HG02870 (cell line): ENCODE measurements around the gene PLCL1.

Experiments used
- ATAC-seq: cut with Tn5 transposase; IDR thresholded peaks from one replicate; pipeline ENCODE4 v1.9.1; 2021; ENCODE audit warnings: mild to moderate bottlenecking, moderate library complexity; ENCODE audit not compliant: unreplicated experiment

The PLCL1 gene

GRCh38 chr2:197852108-197852507, 47.7 kb downstream of the PLCL1 start:
- no peak for ATAC-seq

- no peak for ATAC-seq
These were observed 49.2 kb downstream of the PLCL1 start for GRCh38 chr2:197853549-197853948.

- ATAC-seq = no peak
These were observed 53.2 kb downstream of the PLCL1 start for GRCh38 chr2:197857476-197858107.

- no peak for ATAC-seq
These were observed 54.3 kb downstream of the PLCL1 start for GRCh38 chr2:197858607-197859140.

- ATAC-seq = no peak
These were observed 58.0 kb downstream of the PLCL1 start for GRCh38 chr2:197862246-197862955.

GRCh38 chr2:197863744-197864143, 59.4 kb downstream of the PLCL1 start:
- ATAC-seq = no peak

- ATAC-seq = no peak
These were observed 62.1 kb downstream of the PLCL1 start for GRCh38 chr2:197866455-197866854.

GRCh38 chr2:197867033-197867432, 62.6 kb downstream of the PLCL1 start:
- ATAC-seq = no peak

GRCh38 chr2:197867624-197868023, 63.2 kb downstream of the PLCL1 start:
- ATAC-seq = no peak

GRCh38 chr2:197868206-197868605, 63.8 kb downstream of the PLCL1 start:
- ATAC-seq = no peak

- ATAC-seq = no peak
These were observed 64.6 kb downstream of the PLCL1 start for GRCh38 chr2:197869041-197869440.

GRCh38 chr2:197869501-197870111, 65.2 kb downstream of the PLCL1 start:
- ATAC-seq = no peak

- ATAC-seq = no peak
These were observed 65.7 kb downstream of the PLCL1 start for GRCh38 chr2:197870137-197870536.

GRCh38 chr2:197871780-197872456, 67.5 kb downstream of the PLCL1 start:
- no peak for ATAC-seq

- no peak for ATAC-seq
These were observed 68.9 kb downstream of the PLCL1 start for GRCh38 chr2:197873293-197873701.

GRCh38 chr2:197875763-197876162, 71.4 kb downstream of the PLCL1 start:
- ATAC-seq = no peak

GRCh38 chr2:197876524-197876923, 72.1 kb downstream of the PLCL1 start:
- no peak for ATAC-seq

- ATAC-seq = no peak
These were observed 72.6 kb downstream of the PLCL1 start for GRCh38 chr2:197877038-197877437.

GRCh38 chr2:197878792-197879191, 74.4 kb downstream of the PLCL1 start:
- no peak for ATAC-seq

- ATAC-seq = no peak
These were observed 75.5 kb downstream of the PLCL1 start for GRCh38 chr2:197879812-197880408.
